ENCODE measurements around the gene MOCOS.

DNA sequence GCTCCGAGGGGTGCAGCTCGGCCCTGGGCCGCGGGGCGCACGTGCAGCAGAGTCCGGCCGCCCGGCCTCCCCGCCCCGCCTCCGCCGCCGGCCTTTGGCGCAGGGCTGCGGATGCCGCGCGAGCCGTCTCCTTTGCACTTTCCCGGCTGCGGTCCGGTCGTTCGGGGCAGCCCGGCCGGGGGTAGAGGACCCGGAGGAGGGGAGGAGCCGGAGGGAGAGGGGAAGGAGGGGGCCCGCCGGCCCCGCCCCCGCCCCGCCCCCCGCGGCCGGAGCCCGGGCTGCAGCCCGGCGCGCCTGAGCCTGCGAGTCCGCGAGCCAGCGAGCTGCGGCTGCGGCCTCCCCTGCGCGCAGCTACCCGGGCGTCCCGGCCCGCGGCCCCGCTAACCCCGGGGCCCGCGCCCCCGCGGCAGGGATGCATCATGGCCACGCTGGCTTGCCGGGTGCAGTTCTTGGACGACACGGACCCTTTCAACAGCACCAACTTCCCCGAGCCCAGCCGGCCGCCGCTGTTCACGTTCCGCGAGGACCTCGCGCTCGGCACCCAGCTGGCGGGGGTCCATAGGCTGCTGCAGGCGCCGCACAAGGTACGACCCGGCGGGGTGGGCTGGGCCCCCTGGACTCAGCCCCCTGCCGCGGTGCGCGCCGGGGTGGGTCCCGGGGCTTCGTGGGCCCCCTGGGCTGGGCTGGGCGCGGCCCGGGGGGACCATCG lies 110.3 kb downstream of the MOCOS start, which contains the start of gene FHOD3:
- TF ChIP-seq CTCF (conservative IDR thresholded peaks at IDR 0.05; ENCODE audit: low read length), result no peak
- TF ChIP-seq EZH2phosphoT487 (IDR thresholded peaks at IDR 0.05; ENCODE audit: borderline replicate concordance, low read depth, low read length), result no peak
